ENCODE results near the gene NDUFA7.
A peak's percentile ranks its signal among the peaks of the same experiment; 100 is the strongest.
"Not testable (repeated sequence)": the region's sequence is repeated elsewhere in the genome, so short reads cannot be mapped to it uniquely, and the experiment has no call there.

The NDUFA7 gene

DNA sequence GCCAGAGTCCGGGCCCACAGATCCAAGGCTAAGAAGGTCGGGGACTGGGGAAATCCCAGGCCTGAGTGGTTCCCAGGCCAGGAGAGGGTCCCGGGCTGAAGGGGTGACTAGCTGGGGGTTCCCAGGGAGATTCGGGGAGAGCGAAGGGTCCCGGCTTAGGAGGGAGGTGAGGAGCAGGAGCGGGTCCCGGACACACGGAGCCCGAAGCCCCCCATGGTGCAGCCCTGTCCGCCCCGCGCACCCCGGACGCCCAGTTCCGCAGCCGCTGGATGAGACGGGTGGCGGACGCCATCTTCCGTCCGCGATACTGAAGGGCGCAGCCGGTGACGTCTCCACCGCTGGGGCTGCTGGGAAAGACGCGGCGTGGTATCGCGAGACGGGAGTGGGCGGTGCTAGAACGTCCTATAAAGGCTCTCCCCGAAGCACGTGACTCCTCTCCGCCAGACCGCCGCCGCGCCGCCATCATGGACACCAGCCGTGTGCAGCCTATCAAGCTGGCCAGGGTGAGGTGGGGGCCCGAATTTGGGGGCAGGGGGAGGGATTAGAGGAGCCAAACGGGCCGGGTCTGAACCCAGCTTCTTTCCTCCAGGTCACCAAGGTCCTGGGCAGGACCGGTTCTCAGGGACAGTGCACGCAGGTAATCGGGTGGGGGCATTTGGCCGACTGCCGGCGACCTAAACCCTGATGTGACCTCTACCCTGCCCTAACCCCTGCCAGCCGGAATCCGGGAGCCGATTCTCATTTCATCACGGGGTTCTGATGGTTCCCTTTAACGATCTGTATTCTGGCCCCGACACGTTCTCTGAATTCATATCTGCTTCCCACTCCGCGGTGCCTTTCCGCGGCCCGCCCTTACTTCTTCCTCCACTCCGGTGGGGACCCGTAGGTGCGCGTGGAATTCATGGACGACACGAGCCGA lies at the start of gene NDUFA7, which contains the start of gene RPS28:
Gene NDUFA7, minus strand, starts transcription at position 309 of the 919 bp plus-strand sequence. Its CDS starts 17 bp downstream, at position 292.
Gene RPS28, plus strand, starts transcription at position 430 of the 919 bp plus-strand sequence. Its CDS starts 35 bp downstream, at position 465.
- DNase-seq (ENCODE audit: low read depth in 3 of 3, low spot score in 1 of 3) = peak; percentile 94 to 96 (median 96)

DNA sequence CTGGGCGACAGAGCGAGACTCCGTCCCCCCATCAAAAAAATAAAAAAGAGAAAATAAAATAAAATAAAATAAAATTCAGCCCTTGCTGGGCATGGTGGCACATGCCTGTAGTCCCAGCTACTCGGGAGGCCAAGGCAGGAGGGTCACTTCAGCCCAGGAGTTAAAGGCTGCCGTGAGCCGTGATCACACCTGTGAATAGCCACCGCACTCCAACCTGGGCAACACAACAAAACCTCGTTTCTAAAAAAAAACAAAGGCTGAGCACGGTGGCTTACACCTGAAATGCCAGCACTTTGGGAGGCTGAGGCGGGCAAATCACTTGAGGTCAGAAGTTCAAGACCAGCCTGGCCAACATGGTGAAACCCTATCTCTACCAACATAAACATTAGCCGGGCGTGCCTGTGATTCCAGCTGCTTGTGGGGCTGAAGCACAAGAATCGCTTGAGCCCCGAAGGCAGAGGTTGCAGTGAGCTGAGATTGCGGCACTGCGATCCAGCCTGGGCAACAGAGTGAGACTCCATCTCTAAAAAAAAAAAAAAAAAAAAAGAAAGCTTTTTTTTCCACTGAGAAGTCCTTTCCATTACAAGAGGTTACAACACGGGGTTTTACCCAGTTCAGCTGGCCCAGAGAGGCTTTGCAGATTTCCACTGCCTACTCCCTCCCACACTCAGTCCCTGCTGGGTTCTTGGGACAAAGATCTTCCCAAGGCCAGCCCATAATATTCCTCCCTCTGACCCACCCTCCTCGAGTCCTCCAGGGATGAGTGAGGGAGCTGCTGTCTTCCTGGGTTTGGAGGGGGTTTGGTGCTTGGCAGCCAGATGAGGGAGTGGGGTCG lies 49.2 kb upstream of the NDUFA7 start:
- no peak for DNase-seq (ENCODE audit: low read depth in 3 of 3, low spot score in 1 of 3)

DNA sequence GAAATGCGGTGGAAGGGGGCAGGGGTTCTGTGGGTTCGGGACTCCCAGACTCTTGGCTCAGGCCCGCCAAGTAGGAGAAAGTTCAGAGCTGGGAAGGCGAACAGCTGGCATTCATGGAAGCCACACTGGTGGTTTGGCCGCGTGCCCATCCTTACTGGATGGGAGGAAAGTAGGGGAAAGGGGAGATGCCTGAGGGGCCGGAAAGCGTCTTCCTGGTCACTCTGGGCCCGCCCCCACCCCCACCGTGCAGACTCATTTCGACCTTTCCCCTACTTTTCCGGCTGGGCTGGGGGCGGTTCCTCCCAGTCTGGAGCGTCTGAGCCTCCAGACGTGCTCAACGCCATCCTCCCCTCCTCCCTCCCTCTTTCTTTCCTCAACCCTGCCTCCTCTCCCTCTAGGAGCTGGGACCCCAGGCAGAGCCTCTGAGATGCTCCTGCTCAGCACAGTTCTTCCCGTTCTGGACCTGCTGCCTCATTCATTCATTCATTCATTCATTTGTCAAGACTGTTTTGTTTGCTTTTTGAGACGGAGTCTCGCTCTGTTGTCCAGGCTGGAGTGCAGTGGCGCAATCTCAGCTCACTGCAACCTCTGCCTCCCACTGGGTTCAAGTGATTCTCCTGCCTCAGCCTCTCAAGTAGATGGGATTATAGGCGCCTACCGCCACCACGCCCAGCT lies 46.3 kb upstream of the NDUFA7 start:
- no peak for DNase-seq (ENCODE audit: low read depth in 3 of 3, low spot score in 1 of 3)

DNA sequence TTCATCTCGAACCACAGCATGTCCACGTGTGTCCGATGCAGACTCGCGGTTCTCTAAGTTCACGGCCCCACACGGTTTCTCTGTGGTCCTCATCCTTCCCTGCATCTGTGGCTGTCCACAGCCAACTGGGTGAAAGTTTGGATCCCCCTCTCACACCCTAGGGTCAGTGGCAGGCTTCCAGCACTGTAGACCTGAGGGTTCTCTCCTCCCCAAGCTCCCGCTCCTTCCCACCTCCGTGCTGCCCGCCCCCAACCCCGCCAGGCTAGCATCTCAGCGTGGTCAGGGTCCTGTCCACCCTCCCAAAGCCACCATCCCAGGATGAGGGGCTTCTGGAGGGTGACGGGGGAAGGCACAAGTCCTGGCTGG lies 45.8 kb upstream of the NDUFA7 start:
- DNase-seq (ENCODE audit: low read depth in 3 of 3, low spot score in 1 of 3) = no peak

DNA sequence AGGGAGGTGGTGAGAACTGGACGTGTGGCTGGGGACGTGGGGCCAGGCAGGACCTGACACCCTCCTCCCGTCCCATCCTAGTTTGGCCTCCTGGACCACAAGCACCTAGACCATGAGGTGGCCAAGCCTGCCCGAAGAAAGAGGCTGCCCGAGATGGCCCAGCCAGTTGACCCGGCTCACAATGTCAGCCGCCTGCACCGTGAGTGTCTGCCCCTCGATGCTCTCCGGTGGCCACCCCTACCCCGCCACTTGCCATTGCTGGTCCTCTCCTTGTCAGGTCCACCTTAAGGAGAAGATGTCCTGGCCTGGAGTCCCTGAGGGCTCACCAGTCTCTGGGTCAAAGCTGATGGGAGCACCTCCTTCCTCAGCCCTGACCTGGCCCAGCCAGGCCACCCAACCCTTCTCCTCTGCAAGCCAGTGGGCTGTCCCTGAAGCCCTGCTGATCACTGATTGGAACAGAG lies 45.0 kb upstream of the NDUFA7 start:
- no peak for DNase-seq (ENCODE audit: low read depth in 3 of 3, low spot score in 1 of 3)

DNA sequence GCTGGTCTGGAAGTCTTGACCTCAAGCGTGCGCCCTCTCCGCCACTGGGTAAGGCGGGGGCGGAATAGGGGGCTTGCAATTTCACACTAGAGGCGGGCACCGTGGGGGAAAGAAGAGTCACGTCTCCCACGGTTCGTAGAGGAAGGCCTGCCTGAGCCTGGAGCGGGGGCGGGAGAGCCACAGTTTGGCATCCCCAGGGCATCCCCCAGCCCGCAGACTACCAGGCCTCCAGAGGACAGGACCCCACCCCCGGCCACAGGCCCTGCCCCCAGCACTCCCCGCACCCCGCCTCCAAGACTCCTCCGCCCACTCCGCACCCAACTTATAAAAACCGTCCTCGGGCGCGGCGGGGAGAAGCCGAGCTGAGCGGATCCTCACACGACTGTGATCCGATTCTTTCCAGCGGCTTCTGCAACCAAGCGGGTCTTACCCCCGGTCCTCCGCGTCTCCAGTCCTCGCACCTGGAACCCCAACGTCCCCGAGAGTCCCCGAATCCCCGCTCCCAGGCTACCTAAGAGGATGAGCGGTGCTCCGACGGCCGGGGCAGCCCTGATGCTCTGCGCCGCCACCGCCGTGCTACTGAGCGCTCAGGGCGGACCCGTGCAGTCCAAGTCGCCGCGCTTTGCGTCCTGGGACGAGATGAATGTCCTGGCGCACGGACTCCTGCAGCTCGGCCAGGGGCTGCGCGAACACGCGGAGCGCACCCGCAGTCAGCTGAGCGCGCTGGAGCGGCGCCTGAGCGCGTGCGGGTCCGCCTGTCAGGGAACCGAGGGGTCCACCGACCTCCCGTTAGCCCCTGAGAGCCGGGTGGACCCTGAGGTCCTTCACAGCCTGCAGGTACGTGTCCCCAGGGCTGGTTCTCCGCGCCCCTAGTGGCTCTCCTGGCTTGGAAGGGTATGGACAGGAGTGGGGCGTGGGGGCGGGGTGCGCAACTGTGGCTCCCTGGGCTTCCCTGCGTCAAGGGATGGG lies 42.9 kb upstream of the NDUFA7 start, which contains the start of gene ANGPTL4:
Gene ANGPTL4, plus strand, starts transcription at position 353 of the 969 bp plus-strand sequence. Its CDS starts 167 bp downstream, at position 520.
- peak in 2 of 3 donors; percentile 11 to 28 for DNase-seq (ENCODE audit: low read depth in 3 of 3, low spot score in 1 of 3)

DNA sequence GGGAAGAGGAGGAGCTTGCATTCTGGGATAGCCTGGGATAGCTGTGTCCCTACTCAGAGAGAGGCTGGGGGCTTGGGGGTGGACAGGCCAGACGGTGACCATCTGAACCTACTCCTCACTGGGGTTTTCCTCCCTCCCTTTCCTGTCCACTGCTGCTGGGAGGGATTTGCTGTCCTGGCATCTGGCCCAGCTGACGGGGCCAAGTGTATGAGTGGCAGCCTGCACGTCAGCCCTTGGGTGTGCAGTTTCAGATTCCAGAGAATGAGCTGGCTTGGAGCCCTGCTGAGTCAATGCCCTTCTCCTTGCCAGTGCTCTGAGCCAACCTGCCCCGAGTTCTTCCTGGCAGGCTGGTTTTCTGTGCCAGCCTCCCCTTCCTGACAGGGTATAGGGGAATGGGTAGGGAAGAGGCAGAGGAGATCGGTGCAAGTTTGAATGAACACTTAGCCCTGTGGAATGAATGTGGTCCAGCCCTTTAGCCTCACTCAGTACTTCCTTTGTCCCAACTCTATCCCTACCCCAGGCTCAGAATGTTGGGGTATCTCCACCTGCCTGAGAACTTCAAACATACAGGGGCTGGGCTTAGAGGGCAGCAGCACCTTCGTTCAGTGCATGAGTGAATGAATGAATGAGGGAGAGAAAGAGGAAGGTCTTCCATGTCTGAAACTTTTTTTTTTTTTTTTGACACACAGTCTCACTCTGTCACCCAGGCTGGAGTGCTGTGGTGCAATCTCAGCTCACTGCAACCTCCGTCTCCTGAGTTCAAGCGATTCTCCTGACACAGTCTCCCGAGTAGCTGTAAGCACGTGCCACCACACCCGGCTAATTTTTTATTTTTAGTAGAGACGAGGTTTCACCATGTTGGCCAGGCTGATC lies 41.0 kb upstream of the NDUFA7 start:
- DNase-seq (ENCODE audit: low read depth in 3 of 3, low spot score in 1 of 3) = no peak

DNA sequence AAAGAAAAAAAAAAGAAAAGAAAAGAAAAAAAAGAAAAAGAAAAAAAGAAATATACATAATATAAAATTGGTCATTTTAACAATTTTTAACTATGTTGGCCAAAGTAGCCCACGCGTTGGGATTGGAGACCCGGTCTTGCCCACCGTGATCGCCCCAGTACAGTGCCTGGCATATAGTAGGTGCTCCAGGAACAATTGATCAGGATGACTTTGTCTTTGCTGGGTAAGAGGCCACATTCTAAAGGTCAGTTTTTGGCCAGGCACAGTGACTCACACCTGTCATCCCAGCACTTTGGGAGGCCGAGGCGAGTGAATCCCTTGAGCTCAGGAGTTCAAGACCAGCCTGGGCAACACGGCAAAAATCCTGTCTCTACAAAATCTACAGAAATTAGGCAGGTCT lies 39.0 kb upstream of the NDUFA7 start:
- no peak for DNase-seq (ENCODE audit: low read depth in 3 of 3, low spot score in 1 of 3)

DNA sequence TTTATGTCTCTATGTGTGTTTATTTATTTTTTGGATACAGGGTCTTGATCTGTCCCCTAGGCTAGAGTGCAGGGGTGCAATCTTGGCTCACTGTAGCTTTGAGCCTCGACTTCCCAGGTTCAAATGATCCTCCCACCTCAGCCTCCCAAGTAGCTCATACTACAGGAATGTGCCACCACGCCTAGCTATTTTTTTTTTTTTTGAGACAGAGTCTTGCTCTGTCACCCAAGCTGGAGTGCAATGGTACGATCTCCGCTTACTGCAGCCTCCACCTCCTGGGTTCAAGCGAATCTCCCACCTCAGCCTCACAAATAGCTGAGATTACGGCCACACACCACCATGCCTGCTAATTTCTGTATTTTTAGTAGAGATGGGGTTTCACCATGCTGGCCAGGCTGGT lies 37.8 kb upstream of the NDUFA7 start:
- no peak for DNase-seq (ENCODE audit: low read depth in 3 of 3, low spot score in 1 of 3)

DNA sequence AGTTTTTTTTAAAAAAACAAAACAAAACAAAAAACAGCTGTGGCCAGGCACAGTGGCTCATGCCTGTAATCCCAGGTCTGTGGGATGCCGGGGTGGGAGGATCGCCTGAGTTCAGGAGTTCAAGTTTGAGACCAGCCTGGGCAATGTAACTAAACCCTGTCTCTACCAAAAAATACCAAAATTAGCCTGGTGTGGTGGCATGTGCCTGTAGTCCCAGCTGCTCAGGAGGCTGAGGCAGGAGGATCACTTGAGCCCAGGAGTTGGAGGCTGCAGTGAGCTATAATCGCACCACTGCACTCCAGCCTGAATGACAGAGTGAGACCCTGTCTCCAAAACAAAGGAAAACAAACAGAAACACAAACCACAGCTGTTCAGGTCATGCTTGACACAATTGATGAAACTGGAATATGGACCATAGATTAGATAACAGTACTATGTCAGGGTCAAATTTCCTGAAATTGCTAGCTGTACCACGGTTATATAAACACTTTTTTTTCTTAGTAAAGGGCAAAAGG lies 35.9 kb upstream of the NDUFA7 start:
- no peak for DNase-seq (ENCODE audit: low read depth in 3 of 3, low spot score in 1 of 3)

DNA sequence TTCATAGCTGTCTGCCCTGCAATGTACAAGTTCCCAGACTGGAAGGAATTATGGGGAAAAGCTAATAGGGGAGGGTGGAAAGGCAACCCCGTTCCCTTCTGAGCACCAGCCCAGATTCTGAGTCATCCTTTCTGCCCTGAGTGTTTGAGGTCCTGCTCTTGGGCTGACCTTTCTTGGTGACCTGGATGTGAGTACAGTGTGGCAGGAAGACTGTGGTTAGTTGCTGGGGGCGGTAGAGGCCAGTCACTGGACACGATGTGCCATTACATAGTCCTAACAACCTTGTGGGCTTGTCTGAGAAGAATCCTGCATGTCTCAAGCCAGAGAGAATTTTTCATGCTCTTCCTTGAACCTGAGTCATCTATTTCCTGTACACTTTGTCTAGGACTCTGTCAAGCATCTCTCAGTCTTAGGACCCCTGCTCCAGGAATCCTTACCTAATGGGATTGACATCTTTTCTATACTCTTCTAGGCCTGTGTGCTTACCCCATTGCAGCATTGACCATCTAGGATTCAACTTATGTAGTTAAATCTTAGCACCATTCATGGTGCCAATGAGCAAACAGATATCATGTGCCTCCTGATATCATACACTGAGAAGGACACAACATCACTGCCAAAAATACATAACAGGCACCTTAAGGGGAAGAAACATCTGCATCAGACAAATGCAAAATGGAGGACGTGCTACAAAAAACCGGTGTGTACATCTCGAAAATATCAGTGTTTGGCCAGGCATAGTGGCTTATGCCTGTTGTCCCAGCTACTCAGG lies 34.6 kb upstream of the NDUFA7 start:
- DNase-seq (ENCODE audit: low read depth in 3 of 3, low spot score in 1 of 3) = no peak

DNA sequence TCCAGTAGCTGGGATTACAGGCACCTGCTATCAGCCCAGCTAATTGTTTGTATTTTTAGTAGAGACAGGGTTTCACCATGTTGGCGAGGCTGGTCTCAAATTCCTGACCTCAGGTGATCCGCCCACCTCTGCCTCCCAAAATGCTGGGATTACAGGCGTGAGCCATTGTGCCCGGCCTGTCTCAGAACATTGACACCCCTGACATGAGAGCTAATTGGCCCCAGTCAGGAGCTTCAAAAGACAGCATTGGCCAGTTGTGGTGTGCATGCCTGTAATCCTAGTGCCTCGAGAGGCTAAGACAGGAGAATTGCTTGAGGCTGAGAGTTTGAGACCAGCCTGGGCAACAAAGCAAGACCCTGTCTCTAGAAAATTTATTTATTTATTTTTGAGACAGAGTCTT lies 31.7 kb upstream of the NDUFA7 start:
- DNase-seq (ENCODE audit: low read depth in 3 of 3, low spot score in 1 of 3) = not testable (repeated sequence)

DNA sequence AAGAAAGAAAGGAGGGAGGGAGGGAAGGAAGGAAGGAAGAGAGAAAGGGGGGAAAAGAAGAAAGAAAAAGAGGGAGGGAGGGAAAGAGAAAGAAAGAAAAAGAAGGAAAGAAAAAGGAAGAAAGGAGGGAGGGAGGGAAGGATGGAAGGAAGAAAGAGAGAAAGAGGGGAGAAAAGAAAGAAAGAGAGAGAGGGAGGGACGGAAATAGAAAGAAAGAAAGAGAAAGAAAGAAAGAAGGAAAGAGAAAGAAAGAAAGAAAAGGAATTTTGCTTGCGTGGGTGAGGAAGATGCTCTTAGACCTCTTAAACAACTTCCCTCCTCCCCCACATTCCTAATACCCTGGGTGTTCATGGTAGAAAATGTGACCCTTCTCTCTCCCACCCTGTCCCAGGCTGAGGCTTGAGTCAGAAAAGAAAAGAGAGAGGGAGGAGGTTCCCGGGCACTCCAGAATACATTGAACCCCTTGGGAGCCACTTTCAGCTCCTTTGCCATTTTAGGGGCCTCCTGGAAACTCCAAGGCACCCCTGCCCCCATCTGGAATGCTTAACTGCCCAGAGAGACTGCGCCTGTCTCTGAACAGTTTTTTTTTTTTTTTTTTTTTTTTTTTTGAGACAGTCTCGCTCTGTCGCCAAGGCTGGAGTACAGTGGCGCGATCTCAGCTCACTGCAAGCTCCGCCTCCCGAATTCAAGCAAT lies 31.1 kb upstream of the NDUFA7 start:
- DNase-seq (ENCODE audit: low read depth in 3 of 3, low spot score in 1 of 3) = no peak

DNA sequence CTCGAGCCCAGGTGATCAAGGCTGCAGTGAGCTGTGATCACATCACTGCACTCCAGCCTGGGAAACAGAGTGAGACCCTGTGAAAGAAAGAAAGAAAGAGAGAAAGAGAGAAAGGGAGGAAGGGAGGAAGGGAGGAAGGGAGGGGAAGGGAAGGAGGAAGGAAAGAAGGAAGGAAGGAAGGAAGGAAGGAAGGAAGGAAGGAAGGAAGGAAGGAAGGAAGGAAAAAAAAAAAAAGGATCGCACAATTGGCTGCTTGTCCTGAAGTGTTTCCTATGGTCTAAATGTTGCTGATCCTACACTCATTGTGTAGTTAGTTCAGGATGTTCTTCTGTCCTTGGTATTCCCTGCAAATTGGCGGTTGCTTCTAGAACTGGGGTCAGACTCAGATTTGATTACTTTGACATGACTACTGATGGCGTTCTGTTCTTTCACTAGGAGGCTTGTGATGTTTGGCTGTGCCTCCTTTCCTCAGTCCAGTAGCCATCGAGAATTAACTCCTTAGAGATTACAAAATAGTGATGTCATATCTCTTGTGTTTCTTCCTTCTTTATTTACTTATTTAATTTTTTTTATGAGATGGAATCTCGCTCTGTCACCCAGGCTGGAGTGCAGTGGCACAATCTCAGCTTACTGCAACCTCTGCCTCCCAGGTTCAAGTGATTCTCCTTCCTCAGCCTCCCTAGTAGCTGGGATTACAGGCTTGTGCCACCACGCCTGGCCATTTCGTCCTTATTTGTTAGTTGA lies 28.6 kb upstream of the NDUFA7 start:
- not testable (repeated sequence) for DNase-seq (ENCODE audit: low read depth in 3 of 3, low spot score in 1 of 3)

DNA sequence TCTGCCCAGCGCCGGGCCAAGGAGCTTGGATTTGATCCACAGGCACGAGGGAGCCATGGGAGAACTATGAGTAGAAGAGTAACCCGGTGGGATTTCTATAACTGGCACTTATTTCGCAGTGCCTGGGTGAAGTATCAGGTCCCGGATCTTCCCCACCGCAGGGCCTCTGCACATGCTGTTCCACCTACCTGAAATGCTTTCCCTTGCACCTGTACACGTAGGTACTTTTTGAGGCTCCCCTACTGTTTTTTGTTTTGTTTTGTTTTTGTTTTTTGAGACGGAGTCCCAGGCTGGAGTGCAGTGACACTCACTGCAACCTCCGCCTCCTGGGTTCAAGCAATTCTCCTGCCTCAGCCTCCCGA lies 22.3 kb upstream of the NDUFA7 start:
- no peak for DNase-seq (ENCODE audit: low read depth in 3 of 3, low spot score in 1 of 3)

DNA sequence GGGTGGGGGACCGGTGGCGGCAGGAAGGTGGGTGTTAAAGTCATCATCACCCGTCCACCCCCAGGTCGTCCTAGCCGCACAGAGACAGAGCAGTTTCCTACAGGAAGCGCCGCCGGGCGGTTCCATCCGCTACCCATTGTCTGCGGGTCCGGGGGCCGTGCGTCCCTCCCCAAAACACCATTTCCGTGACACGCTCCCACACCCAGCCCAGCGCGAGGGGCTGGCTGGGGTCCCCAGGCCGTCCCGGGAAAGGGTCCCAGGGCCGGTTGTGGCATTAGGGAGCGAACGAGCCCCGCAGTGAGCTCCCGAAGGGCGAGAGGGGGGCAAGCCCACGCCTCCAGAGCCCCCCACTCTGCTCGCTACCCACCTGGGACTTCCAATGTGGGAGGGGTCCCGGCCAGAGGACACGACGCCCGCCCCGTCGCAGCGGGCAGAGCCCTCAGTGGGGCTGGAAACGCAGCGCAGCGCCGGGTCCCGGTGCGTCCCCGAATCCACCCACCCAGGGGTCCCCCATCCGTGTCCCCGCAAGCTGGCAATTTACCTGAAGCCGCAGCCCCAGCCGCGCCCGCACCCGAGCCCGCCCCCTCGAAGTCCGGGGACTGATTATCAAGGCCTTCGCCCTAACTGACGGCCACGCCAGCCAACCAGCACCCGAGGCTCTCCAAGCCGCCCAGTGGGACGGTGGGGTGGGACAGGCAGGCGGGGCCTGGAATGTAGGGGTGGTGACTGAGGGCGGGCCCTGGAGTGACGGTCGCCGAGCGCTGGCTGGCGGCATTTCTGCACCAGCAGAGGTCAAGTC lies 21.7 kb upstream of the NDUFA7 start, which contains the start of gene KANK3:
Gene KANK3, minus strand, starts transcription at position 579 of the 799 bp plus-strand sequence. CDS start 5,434 bp downstream, outside the sequence.
- peak; percentile 78 to 84 (median 79) for DNase-seq (ENCODE audit: low read depth in 3 of 3, low spot score in 1 of 3)
